Keratinocyte (primary cell): ENCODE results near the gene AK8. TPM values are rescaled to one million over a fixed set of nuclear protein-coding genes. Genes with fewer than 3 reads are reported as not detected.

Experiments used
- DNase-seq: peaks from one replicate; pipeline ENCODE4 v3.0.0-alpha.2; 2011; ENCODE audit warnings: low read depth, missing footprints, low spot score
- FAIRE-seq: peaks from 2 replicates; lab custom pipeline; 2011; peaks lifted over from hg19 to GRCh38; lab: Jason Lieb, UNC
- H2AFZ ChIP-seq: 2 replicates; pipeline ENCODE4 v1.6.0; 2012; ENCODE audit warnings: low read length, control low read depth, inconsistent platforms; ENCODE audit not compliant: control insufficient read depth
- H3K27ac ChIP-seq: 2 replicates; pipeline ENCODE4 v1.5.1; 2011; ENCODE audit warnings: low read length; ENCODE audit not compliant: control insufficient read depth, insufficient read depth
- H3K27me3 ChIP-seq: 3 replicates; pipeline ENCODE4 v1.6.0; 2011; ENCODE audit warnings: low read length; ENCODE audit not compliant: control insufficient read depth, insufficient read depth; ENCODE audit errors: extremely low read depth
- H3K36me3 ChIP-seq, 2 experiments: 2 replicates in 1 of 2; 3 replicates in 1 of 2; pipeline ENCODE4 v1.5.1; 2011; ENCODE audit warnings: low read length in 2 of 2, mild to moderate bottlenecking in 1 of 2; ENCODE audit not compliant: control insufficient read depth in 2 of 2, insufficient read depth in 2 of 2; ENCODE audit errors: extremely low read depth in 1 of 2
- H3K4me1 ChIP-seq: 3 replicates; pipeline ENCODE4 v1.5.1; 2011; ENCODE audit warnings: low read length; ENCODE audit not compliant: control insufficient read depth, insufficient read depth; ENCODE audit errors: extremely low read depth
- H3K4me2 ChIP-seq: 3 replicates; pipeline ENCODE4 v1.6.0; 2011; ENCODE audit warnings: low read depth, low read length; ENCODE audit not compliant: control insufficient read depth, insufficient read depth; ENCODE audit errors: extremely low read depth
- H3K4me3 ChIP-seq, 3 experiments: fragments of 200-600 bp in 1 of 3; sonication (generic) in 1 of 3; 2 replicates in 2 of 3; 3 replicates in 1 of 3; pipeline ENCODE4 v1.5.1; 2011 to 2016; ENCODE audit warnings: low read length in 3 of 3, mild to moderate bottlenecking in 3 of 3, control low read depth in 2 of 3, inconsistent platforms in 1 of 3, low read depth in 1 of 3, mixed read lengths in 1 of 3, mixed run types in 1 of 3, moderate library complexity in 1 of 3; ENCODE audit not compliant: control insufficient read depth in 2 of 3, insufficient read depth in 2 of 3; ENCODE audit errors: extremely low read depth in 1 of 3
- H3K79me2 ChIP-seq: 2 replicates; pipeline ENCODE4 v1.6.0; 2012; ENCODE audit warnings: low read length; ENCODE audit not compliant: control insufficient read depth, insufficient read depth
- H3K9ac ChIP-seq: 3 replicates; pipeline ENCODE4 v1.6.0; 2011; ENCODE audit warnings: low read length; ENCODE audit not compliant: control insufficient read depth, insufficient read depth; ENCODE audit errors: extremely low read depth
- H3K9me1 ChIP-seq: 3 replicates; pipeline ENCODE4 v1.6.0; 2011; ENCODE audit warnings: low read length; ENCODE audit not compliant: control insufficient read depth, insufficient read depth; ENCODE audit errors: extremely low read depth
- H3K9me3 ChIP-seq: 2 replicates; pipeline ENCODE4 v1.5.1; 2012; ENCODE audit warnings: low read depth, low read length; ENCODE audit not compliant: control insufficient read depth
- H4K20me1 ChIP-seq: 3 replicates; pipeline ENCODE4 v1.6.0; 2011; ENCODE audit warnings: low read length; ENCODE audit not compliant: control insufficient read depth, insufficient read depth; ENCODE audit errors: extremely low read depth
- CTCF ChIP-seq, 3 experiments: IDR thresholded peaks in 1 of 3; conservative IDR thresholded peaks in 1 of 3; optimal IDR thresholded peaks in 1 of 3; 2 replicates in 2 of 3; 3 replicates in 1 of 3; pipeline versions ENCODE3 to v1.5.1; 2011; ENCODE audit warnings: low read length in 3 of 3, mild to moderate bottlenecking in 3 of 3, moderate library complexity in 2 of 3, control low read depth in 1 of 3, inconsistent platforms in 1 of 3; ENCODE audit not compliant: insufficient read depth in 2 of 3; ENCODE audit errors: extremely low read depth in 1 of 3
- EZH2 ChIP-seq: IDR thresholded peaks from one replicate; pipeline ENCODE4 v1.6.1; 2012; ENCODE audit warnings: inconsistent platforms, mild to moderate bottlenecking, low read length, moderate library complexity
- dilution Hi-C: fragments of 300-500 bp; cut with MboI; formaldehyde crosslinking; loops from one replicate; pipeline ENCODE4 v1.7.0; 2020; ENCODE audit warnings: low sequenced_read_pairs; ENCODE audit not compliant: extremely low pct_ligation_motif_present
- polyA plus RNA-seq, 5 experiments: library from polyadenylated mRNA; depleted of rRNA in 3 of 5; stranded (reverse) in 3 of 5; stranded (forward) in 1 of 5; unstranded in 1 of 5; fragments of >200 nt; gene quantifications; 1 replicate in 1 of 5; 2 replicates in 3 of 5; 3 replicates in 1 of 5; pipeline versions ENCODE4 v1.2.1 to v1.2.3, GENCODE V29; 2011 to 2012; ENCODE audit warnings: missing spikeins in 2 of 5, low read depth in 1 of 5, low replicate concordance in 1 of 5

The AK8 gene
- polyA plus RNA-seq, 1 donor (not counting 4 experiments of a cell fraction or from before 2014, with no cell fraction given): 0.24 TPM

- Histone ChIP-seq H3K9ac (no peak overlapping the region), H4K20me1 (no peaks in the 10 kb centered on the region), H3K4me2 (no peak overlapping the region), H2AFZ (no peak overlapping the region), H3K4me1 (no peaks in the 10 kb centered on the region), H3K27ac (no peak overlapping the region), H3K4me3 (no peak overlapping the region), H3K27me3 (peaks cover 4% of the 10 kb centered on the region), H3K79me2 (no peaks in the 10 kb centered on the region), H3K9me3 (no peaks in the 10 kb centered on the region), H3K36me3 (no peaks in the 10 kb centered on the region), H3K9me1 (no peaks in the 10 kb centered on the region)
- dilution Hi-C loops: no loop called here
- DNase-seq: no peak
- TF ChIP-seq CTCF (optimal IDR thresholded peaks at IDR 0.05 in 1 of 3, IDR thresholded peaks at IDR 0.05 in 1 of 3, conservative IDR thresholded peaks at IDR 0.05 in 1 of 3; ENCODE audit: extremely low read depth in 1 of 3, insufficient read depth in 2 of 3, low read length in 3 of 3) (no peak), EZH2 (no peak)
- FAIRE-seq: no peak
These were observed 115.2 kb downstream of the AK8 start for GRCh38 chr9:132762896-132763295.

- H3K79me2 ChIP-seq: no peaks in the 10 kb centered on the region
- dilution Hi-C loops: no loop called here
- H3K4me3 ChIP-seq: no peak overlapping the region
- FAIRE-seq: no peak
- H3K4me2 ChIP-seq: no peak overlapping the region
- no peaks in the 10 kb centered on the region for H3K9me3 ChIP-seq
- no peaks in the 10 kb centered on the region for H3K9me1 ChIP-seq
- no peak overlapping the region for H2AFZ ChIP-seq
- H3K27me3 ChIP-seq: peaks cover 11% of the 10 kb centered on the region
- H3K36me3 ChIP-seq: no peaks in the 10 kb centered on the region
- H4K20me1 ChIP-seq: no peaks in the 10 kb centered on the region
- TF ChIP-seq EZH2 (no peak), CTCF (optimal IDR thresholded peaks at IDR 0.05 in 1 of 3, IDR thresholded peaks at IDR 0.05 in 1 of 3, conservative IDR thresholded peaks at IDR 0.05 in 1 of 3; ENCODE audit: extremely low read depth in 1 of 3, insufficient read depth in 2 of 3, low read length in 3 of 3) (no peak)
- no peak overlapping the region for H3K27ac ChIP-seq
- no peak for DNase-seq
- no peaks in the 10 kb centered on the region for H3K4me1 ChIP-seq
- no peak overlapping the region for H3K9ac ChIP-seq
These were observed 116.5 kb downstream of the AK8 start for GRCh38 chr9:132761602-132762001.
